Loucy (cell line): ENCODE results near the gene S1PR2.

Experiments
- EZH2phosphoT487 ChIP-seq: fragments of 200-600 bp; IDR thresholded peaks from 2 replicates; pipeline ENCODE4 v1.6.1; 2018; ENCODE audit warnings: antibody characterized with exemption, mild to moderate bottlenecking, moderate library complexity, borderline replicate concordance
- TF ChIP-seq, protein P1 (sequence below): fragments of 200-600 bp; sonication (generic); conservative IDR thresholded peaks from 2 replicates; pipeline ENCODE4 v1.5.1; 2014; ENCODE audit warnings: mild to moderate bottlenecking, antibody characterized with exemption, low read length

DNA sequence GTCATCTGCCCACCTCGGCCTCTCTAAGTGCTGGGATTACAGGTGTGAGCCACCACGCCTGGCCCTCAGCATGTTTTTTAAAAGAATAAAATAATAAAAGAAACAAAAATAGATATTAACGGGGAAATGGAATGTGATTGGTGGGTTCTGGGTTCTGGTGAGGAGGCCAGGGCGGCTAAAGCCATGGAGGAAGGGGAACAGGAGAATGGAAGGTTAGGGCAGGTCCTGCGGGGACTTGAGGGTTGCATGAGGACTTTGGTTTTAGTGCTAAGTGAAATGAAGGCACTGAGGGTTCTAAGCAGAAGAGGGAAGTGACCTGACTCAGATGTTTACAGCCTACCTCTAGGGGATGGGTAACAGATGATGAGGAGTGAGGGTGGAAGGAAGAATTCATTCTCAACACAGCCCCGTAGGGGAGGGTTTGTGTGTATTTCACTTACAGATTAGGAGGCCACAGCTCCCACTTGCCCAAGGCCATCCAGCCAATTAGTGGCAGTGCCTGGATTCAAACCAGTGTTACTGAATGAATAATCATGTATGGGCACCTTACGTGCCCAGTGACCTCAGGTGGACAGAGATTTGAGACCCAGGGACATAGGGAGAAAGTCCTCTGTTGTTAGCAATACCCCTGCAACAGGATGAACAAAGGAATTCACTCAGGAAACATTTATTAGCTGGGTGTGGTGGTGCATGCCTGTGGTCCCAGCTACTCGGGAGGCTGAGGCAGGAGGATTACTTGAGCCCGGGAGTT is 14.2 kb upstream of the S1PR2 start:
- TF ChIP-seq, protein P1, sequence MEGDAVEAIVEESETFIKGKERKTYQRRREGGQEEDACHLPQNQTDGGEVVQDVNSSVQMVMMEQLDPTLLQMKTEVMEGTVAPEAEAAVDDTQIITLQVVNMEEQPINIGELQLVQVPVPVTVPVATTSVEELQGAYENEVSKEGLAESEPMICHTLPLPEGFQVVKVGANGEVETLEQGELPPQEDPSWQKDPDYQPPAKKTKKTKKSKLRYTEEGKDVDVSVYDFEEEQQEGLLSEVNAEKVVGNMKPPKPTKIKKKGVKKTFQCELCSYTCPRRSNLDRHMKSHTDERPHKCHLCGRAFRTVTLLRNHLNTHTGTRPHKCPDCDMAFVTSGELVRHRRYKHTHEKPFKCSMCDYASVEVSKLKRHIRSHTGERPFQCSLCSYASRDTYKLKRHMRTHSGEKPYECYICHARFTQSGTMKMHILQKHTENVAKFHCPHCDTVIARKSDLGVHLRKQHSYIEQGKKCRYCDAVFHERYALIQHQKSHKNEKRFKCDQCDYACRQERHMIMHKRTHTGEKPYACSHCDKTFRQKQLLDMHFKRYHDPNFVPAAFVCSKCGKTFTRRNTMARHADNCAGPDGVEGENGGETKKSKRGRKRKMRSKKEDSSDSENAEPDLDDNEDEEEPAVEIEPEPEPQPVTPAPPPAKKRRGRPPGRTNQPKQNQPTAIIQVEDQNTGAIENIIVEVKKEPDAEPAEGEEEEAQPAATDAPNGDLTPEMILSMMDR = no peak
- TF ChIP-seq EZH2phosphoT487 = no peak
